PC-9 (cell line): ENCODE measurements around the gene FRMPD2. TPM values are rescaled to one million over a fixed set of nuclear protein-coding genes. Genes with fewer than 3 reads are reported as not detected.

Source experiments
- BruUV-seq: library from RNA; stranded (reverse); fragments of 400-500 nt; replicated peaks from 2 replicates; lab custom pipeline; 2021; lab: Mats Ljungman, UMichigan
- CTCF ChIA-PET: fragments of 300-600 bp; sonication (Branson Sonifier 250); formaldehyde crosslinking; loops from one replicate; lab custom pipeline; 2022; ENCODE audit warnings: antibody characterized with exemption; lab: Charles Lee
- POLR2A ChIA-PET: fragments of 300-600 bp; sonication (Branson Sonifier 250); formaldehyde crosslinking; loops from one replicate; lab custom pipeline; 2022; ENCODE audit warnings: antibody characterized with exemption; ENCODE audit not compliant: unreplicated experiment; lab: Charles Lee
- DNase-seq, 2 experiments: peaks; one replicate each; pipeline versions ENCODE4 v3.0.0 to v3.0.0-alpha.2; 2015 to 2022; ENCODE audit warnings: mixed read lengths in 1 of 2
- H2AFZ ChIP-seq: fragments of 200-600 bp; sonication (generic); 2 replicates; pipeline ENCODE4 v1.8.1; 2017; ENCODE audit warnings: antibody characterized with exemption
- H3F3A ChIP-seq: fragments of 200-600 bp; sonication (generic); 2 replicates; pipeline ENCODE4 v1.8.1; 2017; ENCODE audit warnings: antibody characterized with exemption, mild to moderate bottlenecking, low read depth; ENCODE audit not compliant: insufficient read depth
- H3K27ac ChIP-seq: fragments of 200-600 bp; sonication (generic); 2 replicates; pipeline ENCODE4 v1.6.1; 2016; ENCODE audit warnings: mixed run types
- H3K27me3 ChIP-seq: fragments of 200-600 bp; sonication (generic); 2 replicates; pipeline ENCODE4 v1.6.1; 2016; ENCODE audit warnings: low read depth, mixed run types; ENCODE audit not compliant: insufficient read depth
- H3K36me3 ChIP-seq: fragments of 200-600 bp; sonication (generic); 2 replicates; pipeline ENCODE4 v1.6.1; 2016; ENCODE audit warnings: low read depth, mixed run types
- H3K4me1 ChIP-seq: fragments of 200-600 bp; sonication (generic); replicated peaks from 2 replicates; pipeline ENCODE4 v1.6.1; 2016; ENCODE audit warnings: mixed run types; ENCODE audit not compliant: insufficient read depth
- H3K4me2 ChIP-seq: fragments of 200-600 bp; sonication (generic); 2 replicates; pipeline ENCODE4 v1.6.1; 2017; ENCODE audit warnings: mixed run types
- H3K4me3 ChIP-seq: fragments of 200-600 bp; sonication (generic); 2 replicates; pipeline ENCODE4 v1.6.1; 2016; ENCODE audit warnings: mixed run types
- H3K79me2 ChIP-seq: fragments of 200-600 bp; sonication (generic); 2 replicates; pipeline ENCODE4 v1.6.1; 2017; ENCODE audit warnings: low read depth, mixed run types
- H3K9me2 ChIP-seq: fragments of 200-600 bp; sonication (generic); 2 replicates; pipeline ENCODE4 v1.8.1; 2017; ENCODE audit warnings: mild to moderate bottlenecking; ENCODE audit not compliant: insufficient read depth
- H3K9me3 ChIP-seq: fragments of 200-600 bp; sonication (generic); 2 replicates; pipeline ENCODE4 v1.8.1; 2016; ENCODE audit warnings: low read depth; ENCODE audit not compliant: insufficient read depth
- H4K20me1 ChIP-seq: fragments of 200-600 bp; sonication (generic); 2 replicates; pipeline ENCODE4 v1.8.1; 2017; ENCODE audit not compliant: insufficient read depth
- CTCF ChIP-seq: fragments of 200-600 bp; sonication (generic); conservative IDR thresholded peaks from 2 replicates; pipeline ENCODE4 v1.6.1; 2017; ENCODE audit warnings: mixed run types, antibody characterized with exemption, mild to moderate bottlenecking, moderate library complexity
- EZH2 ChIP-seq: fragments of 200-600 bp; sonication (generic); IDR thresholded peaks from 2 replicates; pipeline ENCODE4 v1.8.0; 2017; ENCODE audit warnings: antibody characterized with exemption, low read depth
- intact Hi-C: fragments of 100-400 bp; cut with micrococcal nuclease; formaldehyde crosslinking; loops from one replicate; pipeline ENCODE4 v1.10.0; 2022; ENCODE audit not compliant: unreplicated experiment
- total RNA-seq: library from RNA; stranded (reverse); gene quantifications from 2 replicates; pipeline ENCODE4 v1.2.3, GENCODE V29; 2021

FRMPD2 gene
- total RNA-seq, 1 experiment from 2014 or later: 2.4 TPM

- Histone ChIP-seq H3K27me3 (no peaks in the 10 kb centered on the region), H3K36me3 (no peaks in the 10 kb centered on the region), H3K4me3 (no peak overlapping the region), H3F3A (peaks cover 32% of the 10 kb centered on the region; the same call in 1 of the 2 replicates), H3K27ac (peak overlapping the region; percentile 70), H3K9me3 (0 out of 2 replicates have a peak, but pooled peaks cover 4% of the 10 kb centered on the region), H3K4me2 (peak overlapping the region; percentile 52), H2AFZ (no peak overlapping the region), H3K4me1 (peaks cover 31% of the 10 kb centered on the region), H4K20me1 (no peaks in the 10 kb centered on the region), H3K9me2 (no peaks in the 10 kb centered on the region), H3K79me2 (no peaks in the 10 kb centered on the region)
- TF ChIP-seq CTCF (no peak), EZH2 (no peak)
- intact Hi-C loops: loop anchor here (1.0 to 5.0 kb wide), 2 partner anchors 32 to 47 kb away; no protein-coding TSS in a partner anchor
- DNase-seq: no peak
- BruUV-seq: no TSS peak
- ChIA-PET CTCF (no interaction called here), POLR2A (interaction anchor here (0.6 kb wide), 1 partner anchor 244 kb away, joined by 3 read pairs; no protein-coding TSS in a partner anchor)
These were observed 19.6 kb downstream of the FRMPD2 start for GRCh38 chr10:48254750-48255512.

- ChIA-PET CTCF (interaction anchor here (0.7 kb wide), 2 partner anchors 79 to 1172 kb away, joined by 3 to 5 read pairs; no protein-coding TSS in a partner anchor), POLR2A (interaction anchor here (0.6 to 0.7 kb wide), 2 partner anchors 245 to 1285 kb away, joined by 3 to 9 read pairs; partner anchors contain the start of gene ERCC6)
- Histone ChIP-seq H4K20me1 (no peaks in the 10 kb centered on the region), H3K4me1 (peaks cover 31% of the 10 kb centered on the region), H3K4me2 (peak overlapping the region; percentile 52), H3K9me3 (0 out of 2 replicates have a peak, but pooled peaks cover 4% of the 10 kb centered on the region), H3K79me2 (no peaks in the 10 kb centered on the region), H3K4me3 (peak overlapping the region; percentile 6; the same call in 1 of the 2 replicates), H3K27me3 (no peaks in the 10 kb centered on the region), H2AFZ (no peak overlapping the region; the same call in 1 of the 2 replicates), H3K36me3 (no peaks in the 10 kb centered on the region), H3K27ac (peak overlapping the region; percentile 70), H3K9me2 (no peaks in the 10 kb centered on the region), H3F3A (peaks cover 32% of the 10 kb centered on the region; the same call in 1 of the 2 replicates)
- DNase-seq: peak; percentile 85 to 94
- intact Hi-C loops: loop anchor here (1.0 to 5.0 kb wide), 2 partner anchors 33 to 48 kb away; no protein-coding TSS in a partner anchor
- BruUV-seq: no TSS peak
- TF ChIP-seq CTCF (no peak), EZH2 (no peak)
These were observed 20.4 kb downstream of the FRMPD2 start for GRCh38 chr10:48253970-48254657.

DNA sequence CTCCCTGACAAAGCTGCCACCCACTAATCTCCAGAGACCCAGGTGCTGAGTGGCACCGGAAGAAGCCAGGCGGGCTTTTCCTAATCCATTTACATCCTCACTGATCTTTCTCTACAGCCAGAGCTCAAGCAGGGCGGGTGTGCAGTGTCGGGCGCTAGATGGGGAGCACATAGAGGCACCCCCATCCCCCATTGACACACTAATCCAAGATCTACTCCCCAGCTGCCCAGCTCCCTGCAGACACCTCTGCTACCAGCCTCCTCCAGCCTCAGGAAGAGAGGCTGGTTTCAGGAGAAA, 22.2 kb downstream of the FRMPD2 start:
- POLR2A ChIA-PET: no interaction called here
- TF ChIP-seq CTCF (no peak), EZH2 (no peak)
- no peaks in the 10 kb centered on the region for H3K79me2 ChIP-seq
- no peak overlapping the region for H3K4me2 ChIP-seq
- H3F3A ChIP-seq: peaks cover 32% of the 10 kb centered on the region; the same call in 1 of the 2 replicates
- no peaks in the 10 kb centered on the region for H3K36me3 ChIP-seq
- no TSS peak for BruUV-seq
- H3K27ac ChIP-seq: no peak overlapping the region
- H3K9me2 ChIP-seq: no peaks in the 10 kb centered on the region
- no peak for DNase-seq
- H2AFZ ChIP-seq: no peak overlapping the region
- H3K4me3 ChIP-seq: no peak overlapping the region
- no peaks in the 10 kb centered on the region for H4K20me1 ChIP-seq
- intact Hi-C loops: loop anchor here (5.0 kb wide), 1 partner anchor 50 kb away; no protein-coding TSS in a partner anchor
- CTCF ChIA-PET: no interaction called here
- H3K9me3 ChIP-seq: 0 out of 2 replicates have a peak, but pooled peaks cover 4% of the 10 kb centered on the region
- no peaks in the 10 kb centered on the region for H3K27me3 ChIP-seq
- peaks cover 31% of the 10 kb centered on the region for H3K4me1 ChIP-seq
